GM23338 (cell line): ENCODE measurements around the gene ZBTB39. TPM values are rescaled to one million over a fixed set of nuclear protein-coding genes. Genes with fewer than 3 reads are reported as not detected.

Source experiments
- ATAC-seq: fragments of 200-7000 bp; cut with Tn5 transposase; 3 replicates; pipeline ENCODE4 v1.9.1; 2020
- DNase-seq: peaks from one replicate; pipeline ENCODE4 v3.0.0-alpha.2; 2015; ENCODE audit warnings: low spot score
- H2AFZ ChIP-seq: fragments of 200-600 bp; sonication (generic); 2 replicates; pipeline ENCODE4 v1.8.0; 2016; ENCODE audit warnings: antibody characterized with exemption, mild to moderate bottlenecking, moderate library complexity
- H3F3A ChIP-seq: fragments of 200-600 bp; sonication (generic); replicated peaks from 2 replicates; pipeline ENCODE4 v1.8.0; 2017; ENCODE audit warnings: antibody characterized with exemption, mixed run types, low read depth
- H3K27ac ChIP-seq: fragments of 200-600 bp; sonication (generic); 2 replicates; pipeline ENCODE4 v1.6.1; 2016; ENCODE audit warnings: low read depth
- H3K27me3 ChIP-seq: fragments of 200-600 bp; sonication (generic); 2 replicates; pipeline ENCODE4 v1.8.0; 2016; ENCODE audit warnings: mild to moderate bottlenecking, mixed run types, moderate library complexity; ENCODE audit not compliant: insufficient read depth
- H3K36me3 ChIP-seq: fragments of 200-600 bp; sonication (generic); 2 replicates; pipeline ENCODE4 v1.8.0; 2016; ENCODE audit warnings: mild to moderate bottlenecking; ENCODE audit not compliant: insufficient read depth
- H3K4me1 ChIP-seq: fragments of 200-600 bp; sonication (generic); 2 replicates; pipeline ENCODE4 v1.8.0; 2016; ENCODE audit warnings: mild to moderate bottlenecking, moderate library complexity; ENCODE audit not compliant: insufficient read depth
- H3K4me2 ChIP-seq: fragments of 200-600 bp; sonication (generic); 2 replicates; pipeline ENCODE4 v1.7.1; 2017; ENCODE audit warnings: mixed run types
- H3K4me3 ChIP-seq: fragments of 200-600 bp; sonication (generic); 2 replicates; pipeline ENCODE4 v1.6.1; 2016; ENCODE audit warnings: mixed run types
- H3K79me2 ChIP-seq: fragments of 200-600 bp; sonication (generic); replicated peaks from 2 replicates; pipeline ENCODE4 v1.8.0; 2017; ENCODE audit warnings: mild to moderate bottlenecking; ENCODE audit not compliant: insufficient read depth
- H3K9me2 ChIP-seq: fragments of 200-600 bp; sonication (generic); 2 replicates; pipeline ENCODE4 v1.8.0; 2017; ENCODE audit not compliant: insufficient read depth
- H4K20me1 ChIP-seq: fragments of 200-600 bp; sonication (generic); replicated peaks from 2 replicates; pipeline ENCODE4 v1.8.0; 2017; ENCODE audit warnings: mild to moderate bottlenecking; ENCODE audit not compliant: insufficient read depth
- H3K27ac Mint-ChIP-seq: 2 replicates; pipeline ENCODE4 v1.8.0; 2020; ENCODE audit warnings: inconsistent platforms, mild to moderate bottlenecking, moderate library complexity, mixed read lengths
- H3K27me3 Mint-ChIP-seq: 3 replicates; pipeline ENCODE4 v1.8.0; 2022; ENCODE audit warnings: low read depth, mild to moderate bottlenecking, moderate library complexity, mixed read lengths, inconsistent platforms; ENCODE audit not compliant: insufficient read depth, poor library complexity
- H3K36me3 Mint-ChIP-seq: 3 replicates; pipeline ENCODE4 v1.8.0; 2021; ENCODE audit warnings: low read depth, mild to moderate bottlenecking, inconsistent platforms, moderate library complexity, mixed read lengths
- H3K4me1 Mint-ChIP-seq: 3 replicates; pipeline ENCODE4 v1.8.0; 2020; ENCODE audit warnings: mild to moderate bottlenecking, inconsistent platforms, mixed read lengths
- H3K4me3 Mint-ChIP-seq: 3 replicates; pipeline ENCODE4 v1.8.0; 2021; ENCODE audit warnings: moderate library complexity, mild to moderate bottlenecking, inconsistent platforms, mixed read lengths
- H3K9me3 Mint-ChIP-seq: 3 replicates; pipeline ENCODE4 v1.8.0; 2020; ENCODE audit warnings: moderate library complexity, mild to moderate bottlenecking, inconsistent platforms, mixed read lengths
- CREB1 ChIP-seq: fragments of 250-450 bp; sonication (Bioruptor Pico); IDR thresholded peaks from 2 replicates; pipeline ENCODE4 v1.5.0; 2020; ENCODE audit warnings: low read depth, mild to moderate bottlenecking, moderate library complexity
- EZH2 ChIP-seq: fragments of 200-600 bp; sonication (generic); IDR thresholded peaks from one replicate; pipeline ENCODE4 v1.8.0; 2017; ENCODE audit warnings: antibody characterized with exemption, mild to moderate bottlenecking, low read depth; ENCODE audit not compliant: unreplicated experiment
- EZH2phosphoT487 ChIP-seq: fragments of 200-600 bp; sonication (generic); IDR thresholded peaks from one replicate; pipeline ENCODE4 v1.8.1; 2018; ENCODE audit warnings: antibody characterized with exemption; ENCODE audit not compliant: unreplicated experiment
- NANOG ChIP-seq: IDR thresholded peaks from 2 replicates; pipeline ENCODE4 v1.6.1; 2016; ENCODE audit warnings: antibody characterized with exemption, borderline replicate concordance
- POLR2AphosphoS5 ChIP-seq: IDR thresholded peaks from 2 replicates; pipeline ENCODE4 v1.6.1; 2016; ENCODE audit warnings: antibody characterized with exemption, low read depth
- REST ChIP-seq: IDR thresholded peaks from one replicate; pipeline ENCODE4 v1.6.1; 2018; ENCODE audit warnings: antibody characterized with exemption; ENCODE audit not compliant: unreplicated experiment
- ZNF114 ChIP-seq: fragments of 250-450 bp; sonication (Bioruptor Pico); IDR thresholded peaks from 2 replicates; pipeline ENCODE4 v1.5.0; 2020; ENCODE audit warnings: mild to moderate bottlenecking, moderate library complexity
- ZNF331 ChIP-seq: fragments of 250-450 bp; sonication (Bioruptor Pico); IDR thresholded peaks from 2 replicates; pipeline ENCODE4 v1.5.0; 2020; ENCODE audit warnings: low read depth, mild to moderate bottlenecking, moderate library complexity
- polyA plus RNA-seq: library from polyadenylated mRNA; unstranded; fragments of >200 nt; fragmentation: Nextera tagmentation; extraction: Ambion mirVana; gene quantifications from 2 replicates; pipeline ENCODE4 v1.2.1, GENCODE V29; 2016
- total RNA-seq: library from RNA; depleted of rRNA; stranded (reverse); fragments of >200 nt; shearing (Covaris generic); gene quantifications from 2 replicates; pipeline ENCODE4 v1.2.3, GENCODE V29; 2014
- TF ChIP-seq, protein P1 (sequence below): IDR thresholded peaks from 2 replicates; pipeline ENCODE4 v1.6.1; 2016; ENCODE audit warnings: antibody characterized with exemption
- TF ChIP-seq, protein P2 (sequence below), 2 experiments: fragments of 200-600 bp in 1 of 2; sonication (generic) in 1 of 2; conservative IDR thresholded peaks; 2 replicates each; pipeline versions ENCODE4 v1.5.1 to v1.6.1; 2016 to 2017; ENCODE audit warnings: antibody characterized with exemption in 2 of 2, low read depth in 2 of 2, mild to moderate bottlenecking in 2 of 2, moderate library complexity in 1 of 2
- TF ChIP-seq, protein P3 (sequence below): fragments of 250-450 bp; sonication (Bioruptor Pico); IDR thresholded peaks from 2 replicates; pipeline ENCODE4 v1.5.0; 2020; ENCODE audit warnings: mild to moderate bottlenecking, moderate library complexity

The ZBTB39 gene
- total and polyA plus RNA-seq, 2 experiments from 2014 or later = 6.6 to 26.7 TPM

DNA sequence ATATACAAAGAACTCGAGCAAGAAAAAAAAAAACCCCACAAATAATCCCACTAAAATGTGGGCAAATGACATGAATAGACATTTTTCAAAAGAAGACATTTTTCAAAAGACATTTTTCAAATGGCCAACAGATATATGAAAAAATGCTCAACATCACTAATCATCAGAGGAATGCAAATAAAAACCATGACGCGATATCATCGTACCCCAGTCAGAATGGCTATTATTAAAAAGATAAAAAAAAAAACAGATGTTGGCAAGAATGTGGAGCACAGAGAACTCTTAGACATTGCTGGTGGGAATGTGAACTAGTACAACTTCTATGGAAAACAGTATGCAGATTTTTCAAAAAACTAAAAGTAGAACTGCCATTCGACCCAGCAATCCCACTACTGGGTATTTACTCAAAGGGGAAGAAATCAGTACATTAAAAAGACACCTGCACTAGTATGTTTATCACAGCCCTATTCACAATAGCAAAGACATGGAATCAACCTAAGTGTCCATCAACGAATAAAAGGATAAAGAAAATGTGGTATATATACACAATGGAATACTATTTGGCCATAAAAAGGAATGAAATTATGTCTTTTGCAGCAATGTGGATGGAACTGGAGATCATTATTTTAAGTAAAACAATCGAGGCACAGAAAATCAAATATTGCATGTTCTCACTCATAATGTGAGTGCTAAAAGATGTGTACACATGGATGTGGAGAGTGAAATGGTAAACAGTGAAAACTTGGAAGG lies 16.3 kb downstream of the ZBTB39 start:
- no peaks in the 10 kb centered on the region for H3K79me2 ChIP-seq
- peaks cover 18% of the 10 kb centered on the region for H3K4me1 Mint-ChIP-seq
- no peak overlapping the region; the same call in 2 of the 3 replicates for H3K4me3 Mint-ChIP-seq
- H3K4me3 ChIP-seq = no peak overlapping the region
- TF ChIP-seq, protein P1, sequence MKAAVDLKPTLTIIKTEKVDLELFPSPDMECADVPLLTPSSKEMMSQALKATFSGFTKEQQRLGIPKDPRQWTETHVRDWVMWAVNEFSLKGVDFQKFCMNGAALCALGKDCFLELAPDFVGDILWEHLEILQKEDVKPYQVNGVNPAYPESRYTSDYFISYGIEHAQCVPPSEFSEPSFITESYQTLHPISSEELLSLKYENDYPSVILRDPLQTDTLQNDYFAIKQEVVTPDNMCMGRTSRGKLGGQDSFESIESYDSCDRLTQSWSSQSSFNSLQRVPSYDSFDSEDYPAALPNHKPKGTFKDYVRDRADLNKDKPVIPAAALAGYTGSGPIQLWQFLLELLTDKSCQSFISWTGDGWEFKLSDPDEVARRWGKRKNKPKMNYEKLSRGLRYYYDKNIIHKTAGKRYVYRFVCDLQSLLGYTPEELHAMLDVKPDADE = no peak
- TF ChIP-seq, protein P2, sequence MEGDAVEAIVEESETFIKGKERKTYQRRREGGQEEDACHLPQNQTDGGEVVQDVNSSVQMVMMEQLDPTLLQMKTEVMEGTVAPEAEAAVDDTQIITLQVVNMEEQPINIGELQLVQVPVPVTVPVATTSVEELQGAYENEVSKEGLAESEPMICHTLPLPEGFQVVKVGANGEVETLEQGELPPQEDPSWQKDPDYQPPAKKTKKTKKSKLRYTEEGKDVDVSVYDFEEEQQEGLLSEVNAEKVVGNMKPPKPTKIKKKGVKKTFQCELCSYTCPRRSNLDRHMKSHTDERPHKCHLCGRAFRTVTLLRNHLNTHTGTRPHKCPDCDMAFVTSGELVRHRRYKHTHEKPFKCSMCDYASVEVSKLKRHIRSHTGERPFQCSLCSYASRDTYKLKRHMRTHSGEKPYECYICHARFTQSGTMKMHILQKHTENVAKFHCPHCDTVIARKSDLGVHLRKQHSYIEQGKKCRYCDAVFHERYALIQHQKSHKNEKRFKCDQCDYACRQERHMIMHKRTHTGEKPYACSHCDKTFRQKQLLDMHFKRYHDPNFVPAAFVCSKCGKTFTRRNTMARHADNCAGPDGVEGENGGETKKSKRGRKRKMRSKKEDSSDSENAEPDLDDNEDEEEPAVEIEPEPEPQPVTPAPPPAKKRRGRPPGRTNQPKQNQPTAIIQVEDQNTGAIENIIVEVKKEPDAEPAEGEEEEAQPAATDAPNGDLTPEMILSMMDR (conservative IDR thresholded peaks at IDR 0.05; ENCODE audit: low read depth in 2 of 2) = no peak
- TF ChIP-seq EZH2 (no peak), CREB1 (CRISPR knock-in tag) (no peak), NANOG (no peak), EZH2phosphoT487 (no peak), POLR2AphosphoS5 (no peak), ZNF114 (CRISPR knock-in tag) (no peak), REST (no peak), ZNF331 (CRISPR knock-in tag) (no peak)
- TF ChIP-seq, protein P3, sequence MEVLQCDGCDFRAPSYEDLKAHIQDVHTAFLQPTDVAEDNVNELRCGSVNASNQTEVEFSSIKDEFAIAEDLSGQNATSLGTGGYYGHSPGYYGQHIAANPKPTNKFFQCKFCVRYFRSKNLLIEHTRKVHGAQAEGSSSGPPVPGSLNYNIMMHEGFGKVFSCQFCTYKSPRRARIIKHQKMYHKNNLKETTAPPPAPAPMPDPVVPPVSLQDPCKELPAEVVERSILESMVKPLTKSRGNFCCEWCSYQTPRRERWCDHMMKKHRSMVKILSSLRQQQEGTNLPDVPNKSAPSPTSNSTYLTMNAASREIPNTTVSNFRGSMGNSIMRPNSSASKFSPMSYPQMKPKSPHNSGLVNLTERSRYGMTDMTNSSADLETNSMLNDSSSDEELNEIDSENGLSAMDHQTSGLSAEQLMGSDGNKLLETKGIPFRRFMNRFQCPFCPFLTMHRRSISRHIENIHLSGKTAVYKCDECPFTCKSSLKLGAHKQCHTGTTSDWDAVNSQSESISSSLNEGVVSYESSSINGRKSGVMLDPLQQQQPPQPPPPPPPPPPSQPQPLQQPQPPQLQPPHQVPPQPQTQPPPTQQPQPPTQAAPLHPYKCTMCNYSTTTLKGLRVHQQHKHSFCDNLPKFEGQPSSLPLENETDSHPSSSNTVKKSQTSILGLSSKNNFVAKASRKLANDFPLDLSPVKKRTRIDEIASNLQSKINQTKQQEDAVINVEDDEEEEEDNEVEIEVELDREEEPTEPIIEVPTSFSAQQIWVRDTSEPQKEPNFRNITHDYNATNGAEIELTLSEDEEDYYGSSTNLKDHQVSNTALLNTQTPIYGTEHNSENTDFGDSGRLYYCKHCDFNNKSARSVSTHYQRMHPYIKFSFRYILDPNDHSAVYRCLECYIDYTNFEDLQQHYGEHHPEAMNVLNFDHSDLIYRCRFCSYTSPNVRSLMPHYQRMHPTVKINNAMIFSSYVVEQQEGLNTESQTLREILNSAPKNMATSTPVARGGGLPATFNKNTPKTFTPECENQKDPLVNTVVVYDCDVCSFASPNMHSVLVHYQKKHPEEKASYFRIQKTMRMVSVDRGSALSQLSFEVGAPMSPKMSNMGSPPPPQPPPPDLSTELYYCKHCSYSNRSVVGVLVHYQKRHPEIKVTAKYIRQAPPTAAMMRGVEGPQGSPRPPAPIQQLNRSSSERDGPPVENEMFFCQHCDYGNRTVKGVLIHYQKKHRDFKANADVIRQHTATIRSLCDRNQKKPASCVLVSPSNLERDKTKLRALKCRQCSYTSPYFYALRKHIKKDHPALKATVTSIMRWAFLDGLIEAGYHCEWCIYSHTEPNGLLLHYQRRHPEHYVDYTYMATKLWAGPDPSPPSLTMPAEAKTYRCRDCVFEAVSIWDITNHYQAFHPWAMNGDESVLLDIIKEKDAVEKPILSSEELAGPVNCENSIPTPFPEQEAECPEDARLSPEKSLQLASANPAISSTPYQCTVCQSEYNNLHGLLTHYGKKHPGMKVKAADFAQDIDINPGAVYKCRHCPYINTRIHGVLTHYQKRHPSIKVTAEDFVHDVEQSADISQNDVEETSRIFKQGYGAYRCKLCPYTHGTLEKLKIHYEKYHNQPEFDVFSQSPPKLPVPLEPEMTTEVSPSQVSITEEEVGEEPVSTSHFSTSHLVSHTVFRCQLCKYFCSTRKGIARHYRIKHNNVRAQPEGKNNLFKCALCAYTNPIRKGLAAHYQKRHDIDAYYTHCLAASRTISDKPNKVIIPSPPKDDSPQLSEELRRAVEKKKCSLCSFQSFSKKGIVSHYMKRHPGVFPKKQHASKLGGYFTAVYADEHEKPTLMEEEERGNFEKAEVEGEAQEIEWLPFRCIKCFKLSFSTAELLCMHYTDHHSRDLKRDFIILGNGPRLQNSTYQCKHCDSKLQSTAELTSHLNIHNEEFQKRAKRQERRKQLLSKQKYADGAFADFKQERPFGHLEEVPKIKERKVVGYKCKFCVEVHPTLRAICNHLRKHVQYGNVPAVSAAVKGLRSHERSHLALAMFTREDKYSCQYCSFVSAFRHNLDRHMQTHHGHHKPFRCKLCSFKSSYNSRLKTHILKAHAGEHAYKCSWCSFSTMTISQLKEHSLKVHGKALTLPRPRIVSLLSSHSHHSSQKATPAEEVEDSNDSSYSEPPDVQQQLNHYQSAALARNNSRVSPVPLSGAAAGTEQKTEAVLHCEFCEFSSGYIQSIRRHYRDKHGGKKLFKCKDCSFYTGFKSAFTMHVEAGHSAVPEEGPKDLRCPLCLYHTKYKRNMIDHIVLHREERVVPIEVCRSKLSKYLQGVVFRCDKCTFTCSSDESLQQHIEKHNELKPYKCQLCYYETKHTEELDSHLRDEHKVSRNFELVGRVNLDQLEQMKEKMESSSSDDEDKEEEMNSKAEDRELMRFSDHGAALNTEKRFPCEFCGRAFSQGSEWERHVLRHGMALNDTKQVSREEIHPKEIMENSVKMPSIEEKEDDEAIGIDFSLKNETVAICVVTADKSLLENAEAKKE = no peak
- H3K9me2 ChIP-seq = no peaks in the 10 kb centered on the region
- peaks cover 10% of the 10 kb centered on the region for H3K27me3 Mint-ChIP-seq
- no peaks in the 10 kb centered on the region for H3F3A ChIP-seq
- H3K9me3 Mint-ChIP-seq = no peaks in the 10 kb centered on the region
- no peak overlapping the region for H2AFZ ChIP-seq
- H3K4me2 ChIP-seq = no peak overlapping the region
- no peak for ATAC-seq
- no peak for DNase-seq
- no peaks in the 10 kb centered on the region for H3K36me3 Mint-ChIP-seq
- H3K27me3 ChIP-seq = no peaks in the 10 kb centered on the region
- no peak overlapping the region for H3K27ac ChIP-seq
- H4K20me1 ChIP-seq = no peaks in the 10 kb centered on the region
- no peaks in the 10 kb centered on the region for H3K36me3 ChIP-seq
- no peak overlapping the region for H3K27ac Mint-ChIP-seq
- H3K4me1 ChIP-seq = peaks cover 10% of the 10 kb centered on the region
